GM12891 (cell line): Measurements from ENCODE around the gene CDH18.

Experiments
- DNase-seq: peaks from one replicate; pipeline ENCODE4 v3.0.0; 2011; ENCODE audit warnings: low spot score; ENCODE audit not compliant: insufficient read length
- FAIRE-seq: peaks from 2 replicates; lab custom pipeline; 2011; peaks lifted over from hg19 to GRCh38; lab: Jason Lieb, UNC
- PAX5 ChIP-seq: IDR thresholded peaks from 2 replicates; pipeline ENCODE4 v1.6.1; 2011; ENCODE audit warnings: low read length, moderate library complexity, mild to moderate bottlenecking; ENCODE audit not compliant: insufficient read depth, severe bottlenecking
- POLR2A ChIP-seq: IDR thresholded peaks from 2 replicates; pipeline ENCODE4 v1.6.1; 2011; ENCODE audit warnings: low read depth, low read length, control low read depth
- POLR2AphosphoS5 ChIP-seq: IDR thresholded peaks from 2 replicates; pipeline ENCODE4 v1.6.1; 2011; ENCODE audit warnings: low read depth, low read length, control low read depth
- POU2F2 ChIP-seq: IDR thresholded peaks from 2 replicates; pipeline ENCODE4 v1.6.1; 2011; ENCODE audit warnings: low read depth, mild to moderate bottlenecking, control low read depth, low read length, moderate library complexity
- SPI1 ChIP-seq: IDR thresholded peaks from 2 replicates; pipeline ENCODE4 v1.6.1; 2011; ENCODE audit warnings: low read depth, low read length, control low read depth
- TAF1 ChIP-seq: IDR thresholded peaks from 2 replicates; pipeline ENCODE4 v1.6.1; 2011; ENCODE audit warnings: low read depth, low read length, control low read depth

CDH18 gene

DNA sequence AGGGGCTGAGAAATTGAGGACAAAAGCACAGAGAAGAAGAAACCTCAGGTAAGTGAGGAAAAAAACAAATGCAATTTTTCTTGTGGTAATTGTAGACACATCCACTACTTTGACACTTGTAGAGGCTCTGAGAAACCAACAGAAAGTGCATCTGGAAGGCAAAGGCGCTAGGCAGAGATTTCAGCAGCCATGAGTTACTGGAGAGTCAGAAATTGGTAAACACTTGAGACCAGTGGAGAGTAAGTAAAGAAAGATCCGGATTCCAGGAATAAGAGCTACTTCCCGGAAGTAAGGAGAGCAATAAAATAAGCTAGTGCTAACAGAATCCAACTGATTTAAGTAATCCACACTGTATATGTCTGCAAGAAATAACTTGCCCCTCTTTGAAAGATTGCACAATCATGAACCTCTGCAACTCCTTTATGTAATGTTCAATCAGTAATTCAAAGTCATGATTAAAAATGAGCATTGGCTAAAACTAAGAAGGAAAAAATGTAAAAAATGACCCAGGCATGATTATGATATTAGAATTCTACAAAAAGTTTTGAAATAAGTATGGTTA lies 382.1 kb downstream of the CDH18 start:
- DNase-seq: no peak

DNA sequence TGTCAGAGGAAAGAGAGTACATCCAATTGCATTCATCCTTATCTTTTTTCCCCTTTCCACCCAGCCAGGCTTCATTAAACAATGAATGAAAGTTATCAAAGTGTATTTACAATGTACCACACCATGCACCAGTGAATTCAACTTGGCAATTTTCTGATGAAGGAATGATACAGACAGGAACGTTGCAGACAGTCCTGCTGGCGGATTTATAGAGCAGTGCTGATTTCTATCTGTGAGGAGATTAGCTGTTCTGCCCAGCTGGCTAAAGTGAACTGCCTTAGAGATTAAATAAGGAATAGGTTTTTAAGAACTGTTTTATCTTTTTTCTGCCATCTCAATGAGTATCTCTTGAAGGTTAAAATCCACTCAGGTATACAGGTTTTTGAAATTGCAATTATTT lies 403.9 kb downstream of the CDH18 start:
- no peak for FAIRE-seq
- TF ChIP-seq SPI1 (no peak), POU2F2 (no peak), POLR2AphosphoS5 (no peak), PAX5 (no peak), TAF1 (no peak), POLR2A (no peak)
- no peak for DNase-seq

More for the DNA sequence above, 382.1 kb downstream of the CDH18 start:
- FAIRE-seq: no peak
- TF ChIP-seq TAF1: no peak
- TF ChIP-seq POU2F2: no peak
- no peak for TF ChIP-seq POLR2AphosphoS5

DNA sequence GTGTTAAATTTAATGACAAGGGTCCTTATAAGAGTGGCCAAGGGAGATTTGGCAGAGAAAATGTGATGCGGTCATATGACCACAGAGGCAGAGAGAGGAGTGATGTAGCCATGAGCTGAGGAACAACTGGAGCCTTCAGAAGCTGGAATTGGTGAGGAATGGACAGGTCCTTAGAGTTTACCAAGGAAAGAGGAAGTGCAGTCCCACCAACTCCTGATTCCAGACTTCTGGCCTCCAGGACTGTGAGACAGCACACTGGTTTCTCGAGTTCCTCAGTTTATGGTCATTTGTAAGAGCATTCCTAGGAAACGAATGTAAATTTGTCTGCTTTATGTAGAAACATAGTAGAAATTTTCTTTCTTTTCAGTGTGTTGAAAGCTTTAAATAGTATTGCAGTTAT lies 410.1 kb downstream of the CDH18 start:
- FAIRE-seq (no peak), DNase-seq (no peak)

DNA sequence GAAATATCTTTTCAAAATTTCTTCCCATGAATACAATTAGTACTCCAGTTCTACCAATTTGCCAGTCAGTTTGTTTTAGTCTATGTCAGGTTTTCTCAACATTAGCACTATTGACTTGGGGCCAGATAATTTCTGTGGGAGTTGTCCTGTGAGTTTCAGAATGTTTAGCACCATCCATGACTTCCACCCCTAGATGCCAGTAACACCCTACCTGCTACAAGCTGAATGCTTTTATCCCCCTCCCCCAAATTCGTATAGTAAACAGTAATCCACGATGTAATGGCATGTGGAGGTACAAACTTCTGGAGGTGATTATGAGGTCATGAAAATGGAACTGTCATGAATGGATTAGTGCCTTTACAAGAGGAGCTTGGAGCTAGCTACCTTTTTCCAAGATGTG lies 420.0 kb downstream of the CDH18 start:
- DNase-seq (no peak), FAIRE-seq (no peak)
- TF ChIP-seq TAF1 (no peak), POLR2AphosphoS5 (no peak), SPI1 (no peak), POLR2A (no peak)

More for the DNA sequence above, 410.1 kb downstream of the CDH18 start:
- TF ChIP-seq SPI1 (peak; percentile 59), TAF1 (no peak), POLR2A (no peak), POLR2AphosphoS5 (no peak), PAX5 (no peak), POU2F2 (no peak)

DNA sequence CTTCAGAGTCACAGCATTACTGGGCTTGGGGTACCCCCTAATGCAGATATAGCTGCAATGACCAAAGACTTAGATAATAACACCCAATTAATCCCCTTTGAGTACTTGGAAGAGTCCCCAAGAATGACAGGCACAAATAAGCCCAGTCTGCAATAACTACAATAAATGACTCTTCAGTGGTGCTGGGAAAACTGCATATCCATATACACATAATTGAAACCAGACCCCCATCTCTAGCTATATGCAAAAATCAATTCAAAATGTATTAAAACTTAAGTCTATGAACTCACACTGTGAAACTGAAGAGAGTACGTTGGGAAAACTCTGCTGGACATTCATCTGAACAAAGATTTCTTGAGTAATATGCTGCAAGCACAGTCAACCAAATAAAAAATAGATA lies 422.5 kb downstream of the CDH18 start:
- no peak for TF ChIP-seq POLR2A
- TF ChIP-seq POU2F2: no peak
- TF ChIP-seq POLR2AphosphoS5: no peak
- no peak for TF ChIP-seq TAF1
- no peak for TF ChIP-seq PAX5
- TF ChIP-seq SPI1: no peak
- DNase-seq (no peak), FAIRE-seq (no peak)

DNA sequence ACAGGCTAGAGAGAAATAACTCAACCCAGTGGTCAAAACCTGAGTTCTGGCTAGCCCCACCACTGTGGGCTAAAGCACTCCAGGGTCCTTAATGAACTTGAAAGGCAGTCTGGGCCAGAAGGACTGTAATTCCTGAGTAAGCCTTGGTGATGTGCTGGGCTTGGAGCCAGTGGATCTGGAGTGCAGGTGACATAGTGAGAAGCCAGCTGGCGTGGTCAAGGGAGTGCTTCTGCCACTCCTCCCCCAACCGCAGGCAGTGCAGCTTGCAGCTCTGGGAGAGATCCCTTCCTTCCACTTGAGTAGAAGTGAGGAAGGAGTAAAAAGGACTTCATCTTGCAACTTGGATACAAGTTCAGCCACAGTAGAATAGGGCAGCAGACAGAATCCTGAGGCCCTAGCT lies 424.0 kb downstream of the CDH18 start:
- no peak for FAIRE-seq
- TF ChIP-seq POLR2A: no peak
- DNase-seq: no peak

DNA sequence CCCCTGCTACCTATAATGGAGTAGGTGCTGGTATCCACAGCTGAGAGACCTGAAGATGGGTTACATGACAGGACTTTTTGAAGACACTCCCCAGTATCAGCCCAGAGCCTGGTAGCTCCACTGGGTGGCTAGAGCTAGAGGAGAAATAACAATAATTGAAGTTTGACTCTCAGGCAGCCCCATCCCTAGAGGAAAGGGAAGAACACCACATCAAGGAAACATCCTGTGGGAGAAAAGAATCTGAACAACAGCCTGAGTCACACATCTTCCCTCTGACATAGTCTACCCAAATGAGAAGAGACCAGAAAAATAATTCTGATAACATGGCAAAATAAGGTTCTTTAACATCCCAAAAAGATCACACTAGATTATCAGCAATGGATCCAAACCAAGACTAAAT lies 432.1 kb downstream of the CDH18 start:
- FAIRE-seq (no peak), DNase-seq (no peak)
- no peak for TF ChIP-seq PAX5
- no peak for TF ChIP-seq TAF1
- no peak for TF ChIP-seq POLR2AphosphoS5
- TF ChIP-seq SPI1: no peak
- TF ChIP-seq POU2F2: no peak
- no peak for TF ChIP-seq POLR2A

DNA sequence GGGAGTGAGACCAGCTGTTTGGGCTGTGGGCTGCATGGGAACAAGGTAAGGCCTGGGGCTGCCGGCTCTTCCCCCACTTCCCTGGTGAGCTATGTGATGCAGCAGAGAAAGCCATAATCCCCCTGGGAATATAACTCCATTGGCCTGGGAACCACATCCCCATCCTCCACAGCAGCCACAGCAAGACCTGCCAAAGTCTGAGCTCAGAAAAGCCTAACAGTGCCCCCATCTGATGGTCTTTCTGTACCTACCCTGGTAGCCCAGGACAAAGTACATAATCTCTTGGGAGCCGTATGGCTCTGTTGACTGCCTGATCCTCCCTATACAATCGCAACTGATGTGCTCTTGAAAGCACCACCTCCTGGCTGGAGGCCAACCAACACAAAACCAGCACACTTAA lies 432.6 kb downstream of the CDH18 start:
- FAIRE-seq (no peak), DNase-seq (no peak)
- no peak for TF ChIP-seq POLR2A
- TF ChIP-seq POLR2AphosphoS5: no peak
- TF ChIP-seq POU2F2: no peak
- no peak for TF ChIP-seq SPI1
- no peak for TF ChIP-seq TAF1
- no peak for TF ChIP-seq PAX5

DNA sequence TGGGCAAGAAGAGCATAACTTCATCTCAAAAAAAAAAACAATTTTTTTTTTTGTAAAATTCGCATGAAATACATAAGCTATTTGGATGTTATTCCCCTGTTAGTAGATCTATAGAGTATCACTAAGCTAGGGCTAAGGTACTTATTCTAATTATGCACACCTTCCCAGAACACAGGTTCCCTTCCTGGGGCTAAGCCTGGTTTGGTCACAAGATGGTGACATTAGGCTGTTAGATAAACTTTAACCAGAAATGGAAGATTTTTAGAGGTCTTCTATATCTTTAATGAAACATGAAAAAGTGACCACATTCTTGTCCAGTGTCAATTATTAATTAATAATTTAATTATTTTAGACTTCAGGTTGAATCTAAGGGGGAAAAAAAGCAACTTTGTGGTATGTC lies 433.5 kb downstream of the CDH18 start:
- no peak for TF ChIP-seq TAF1
- no peak for TF ChIP-seq POU2F2
- no peak for TF ChIP-seq PAX5
- no peak for TF ChIP-seq SPI1
- TF ChIP-seq POLR2AphosphoS5: no peak
- no peak for TF ChIP-seq POLR2A
- no peak for DNase-seq
- no peak for FAIRE-seq

DNA sequence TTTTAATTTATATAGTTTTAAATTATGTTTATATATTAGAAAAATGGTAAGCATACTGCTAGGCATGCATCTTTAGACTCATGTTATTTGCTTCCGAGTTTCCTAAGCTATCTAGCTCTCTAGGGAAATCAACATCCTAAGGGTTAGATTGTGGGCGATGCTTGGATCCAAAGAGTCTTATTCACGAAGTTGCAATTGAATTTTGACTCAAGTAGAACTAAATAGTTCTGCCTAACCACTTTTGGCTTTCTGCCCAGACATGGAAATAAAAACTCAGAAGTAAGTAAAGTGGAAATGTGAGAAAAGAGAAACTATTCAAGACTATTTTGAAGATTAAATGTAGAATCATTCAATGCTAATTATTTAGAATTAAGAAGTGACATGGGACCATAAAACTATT lies 440.4 kb downstream of the CDH18 start:
- no peak for FAIRE-seq
- TF ChIP-seq POLR2AphosphoS5: no peak
- no peak for TF ChIP-seq POLR2A
- no peak for TF ChIP-seq POU2F2
- TF ChIP-seq TAF1: no peak
- no peak for TF ChIP-seq PAX5
- TF ChIP-seq SPI1: no peak
- no peak for DNase-seq
